Stimulated activated CD8-positive, alpha-beta memory T cell treated with anti-CD3 and anti-CD28 coated beads, Interleukin-7, amount 100 ng/mL, for 48 hours (primary cell): ENCODE data around the gene TEX47.

Experiments used
- DNase-seq, 2 donors: peaks; one replicate each; pipeline ENCODE4 v3.0.0-alpha.2; 2020; ENCODE audit warnings: low read depth in 1 of 2; ENCODE audit errors: extremely low read depth in 1 of 2

TEX47 gene

DNA sequence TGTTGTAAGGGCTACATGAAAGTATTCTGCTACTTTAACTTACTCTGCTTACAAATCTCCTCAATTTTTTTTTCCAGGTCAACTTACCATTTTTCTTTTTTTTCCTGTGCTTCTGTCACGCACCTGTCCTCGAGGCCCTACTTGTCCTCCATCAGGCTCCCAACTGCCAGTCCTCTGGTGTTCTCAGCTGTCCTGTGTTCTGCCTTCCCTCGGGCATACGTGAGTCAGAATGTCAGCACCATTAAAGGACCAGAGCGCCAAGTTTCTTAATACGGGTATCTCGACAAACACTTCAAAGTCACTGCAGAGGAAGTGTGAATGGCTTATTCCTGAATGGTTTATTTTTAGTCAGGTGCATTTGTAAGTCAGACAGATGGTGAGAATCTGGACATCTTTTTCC lies at the start of gene TEX47:
Gene TEX47, minus strand, starts transcription at position 185 of the 400 bp plus-strand sequence. CDS start 795 bp downstream, outside the sequence.
- no peak for DNase-seq

DNA sequence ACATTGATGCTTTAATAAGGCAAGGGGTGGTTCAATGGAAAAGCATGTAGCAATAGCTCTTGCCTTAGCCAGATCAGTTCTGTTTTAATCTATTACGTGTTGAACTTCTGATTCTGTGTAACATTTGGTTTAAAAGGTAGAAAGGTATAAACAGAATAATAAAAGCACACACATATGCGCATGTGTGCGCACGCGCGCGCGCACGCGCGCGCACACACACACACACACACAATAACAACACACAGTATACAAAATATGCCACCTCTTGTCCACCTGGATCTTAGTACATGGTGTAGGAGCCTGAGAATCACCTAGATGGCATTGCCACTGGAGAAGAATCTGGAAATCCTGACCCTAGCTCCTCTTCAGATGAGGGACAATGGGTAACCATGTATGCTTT lies 49.6 kb upstream of the TEX47 start:
- no peak for DNase-seq

DNA sequence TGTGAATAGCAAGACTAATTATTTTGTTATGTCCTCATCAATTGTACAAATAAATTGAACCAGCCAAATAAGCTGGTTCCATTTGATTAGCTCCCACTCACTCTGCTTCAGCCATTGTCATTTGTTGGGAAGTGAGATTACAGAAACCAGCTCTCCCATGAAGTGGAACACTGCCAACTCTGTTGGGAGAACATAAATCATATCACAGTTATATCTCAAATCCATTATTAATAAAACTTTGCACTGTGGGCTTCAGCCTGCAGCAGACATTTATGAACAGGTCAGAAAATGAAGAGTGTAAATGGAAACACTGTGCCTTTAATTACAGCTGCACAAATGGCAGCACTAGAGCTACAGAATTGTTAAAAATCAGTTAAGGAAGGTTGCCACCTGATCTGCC lies 46.7 kb upstream of the TEX47 start:
- DNase-seq: no peak

DNA sequence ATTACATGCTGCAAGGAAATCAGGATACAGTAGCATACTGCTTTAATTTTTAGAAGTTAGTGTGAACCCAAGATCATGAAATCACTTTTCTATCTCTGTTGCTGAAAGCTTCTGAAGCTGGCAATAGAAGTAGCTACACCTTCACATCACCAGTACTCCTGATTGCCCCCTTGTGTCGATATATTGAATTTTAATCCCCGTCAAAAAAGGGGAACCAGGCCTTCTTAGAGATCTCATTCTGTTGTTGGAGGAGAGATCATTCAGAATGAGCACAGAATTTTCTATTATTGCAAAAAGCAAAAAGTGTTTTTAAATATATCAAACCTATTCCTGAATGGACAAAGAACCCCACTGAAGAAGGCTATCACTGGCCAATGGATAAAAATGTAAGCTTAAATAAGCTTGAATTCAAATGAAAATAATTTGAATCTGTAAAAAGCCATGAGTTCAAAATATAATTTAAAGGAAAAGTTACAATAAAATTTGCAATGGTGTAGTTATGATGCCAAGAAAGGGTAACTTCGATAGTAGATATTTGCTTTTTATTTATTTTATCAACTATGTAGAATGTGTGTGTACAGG lies 39.7 kb upstream of the TEX47 start:
- no peak for DNase-seq

DNA sequence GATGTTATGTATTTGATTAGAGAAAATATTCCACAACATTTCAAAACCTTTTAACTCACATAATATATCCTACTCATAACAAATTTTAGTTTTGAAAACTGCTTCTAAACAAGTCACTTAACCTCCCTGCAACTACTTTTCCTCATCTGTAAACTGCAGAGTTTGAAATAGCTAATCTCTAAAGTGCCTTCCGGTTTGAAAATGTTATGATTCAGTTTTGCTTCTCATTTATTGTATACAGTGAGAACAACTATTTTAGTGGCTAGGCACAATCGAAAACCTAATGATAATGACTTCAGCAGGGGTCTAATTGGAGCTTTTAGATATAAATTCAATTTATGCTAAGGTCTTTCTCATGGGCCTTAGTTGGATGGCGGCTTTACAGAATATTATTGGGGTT lies 30.7 kb upstream of the TEX47 start:
- no peak for DNase-seq

DNA sequence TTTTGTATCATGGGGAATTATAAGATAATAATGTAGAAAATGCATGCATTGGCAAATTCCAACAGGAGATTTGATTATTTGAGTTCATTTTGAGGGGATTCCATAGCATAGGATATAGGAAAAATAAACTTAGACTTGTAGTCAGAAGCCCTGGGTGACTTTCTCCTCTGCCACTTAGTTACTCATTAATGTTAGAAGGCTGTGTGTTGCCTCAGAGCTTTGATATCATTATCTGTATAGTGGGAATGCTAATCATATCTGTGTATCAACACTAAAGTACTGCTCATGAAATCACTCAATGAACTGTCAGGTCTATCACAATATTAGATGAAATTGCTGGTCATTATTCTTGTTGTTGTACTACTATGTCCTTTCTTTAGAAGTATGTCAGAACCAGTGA lies 23.0 kb upstream of the TEX47 start:
- DNase-seq: no peak

DNA sequence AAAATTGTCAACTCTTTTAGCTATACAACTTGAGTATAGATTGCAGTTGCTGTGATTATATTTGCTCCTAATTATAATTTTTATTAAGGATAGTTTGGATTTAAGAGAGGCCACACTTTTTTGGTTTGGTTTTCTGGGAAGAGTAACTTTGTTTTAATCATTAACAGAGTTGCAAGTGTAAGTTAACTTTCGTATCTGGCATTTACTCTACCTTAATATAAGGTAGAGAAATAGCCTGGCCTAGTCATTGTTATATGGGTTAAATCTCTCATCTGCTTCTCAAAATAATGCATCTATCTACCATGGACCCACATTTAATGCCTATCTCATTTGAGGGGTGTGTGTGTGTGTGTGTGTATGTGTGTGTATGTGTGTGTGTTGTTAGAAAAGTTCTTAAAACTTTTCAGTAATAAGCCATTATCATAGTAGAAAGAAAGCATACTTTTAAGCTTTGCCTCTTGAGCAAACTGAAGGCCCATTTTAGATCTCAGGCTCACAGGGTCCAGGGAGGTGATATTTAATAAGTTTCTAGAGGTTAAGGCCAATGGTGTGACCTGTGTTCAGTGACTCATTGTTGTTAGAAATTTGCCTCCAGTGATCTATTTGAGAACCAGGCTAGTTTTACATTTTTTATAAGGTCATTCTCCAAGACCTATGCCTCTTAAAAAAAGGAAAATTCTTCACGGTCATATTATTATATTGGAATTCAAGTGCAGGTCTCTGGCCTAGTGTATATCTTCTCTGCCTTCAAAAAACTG lies 10.9 kb upstream of the TEX47 start:
- DNase-seq: no peak

DNA sequence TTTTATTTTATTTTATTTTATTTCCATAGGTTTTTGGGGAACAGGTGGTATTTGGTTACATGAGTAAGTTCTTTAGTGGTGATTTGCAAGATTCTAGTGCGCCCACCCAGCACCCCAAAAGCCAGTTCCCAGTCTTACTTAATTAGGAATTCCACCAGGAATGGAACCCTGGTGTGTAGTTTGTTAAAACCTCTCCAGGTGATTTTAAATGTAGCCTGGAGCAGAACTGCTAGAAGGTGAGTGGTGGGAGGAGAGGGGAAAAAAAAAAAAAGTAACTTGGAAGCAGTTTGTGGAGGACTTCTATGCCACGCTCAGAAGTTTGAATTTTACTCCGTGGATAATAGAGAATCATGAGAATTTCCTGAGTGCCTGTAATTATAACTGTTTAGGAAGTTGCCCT lies 5.5 kb upstream of the TEX47 start:
- no peak for DNase-seq

DNA sequence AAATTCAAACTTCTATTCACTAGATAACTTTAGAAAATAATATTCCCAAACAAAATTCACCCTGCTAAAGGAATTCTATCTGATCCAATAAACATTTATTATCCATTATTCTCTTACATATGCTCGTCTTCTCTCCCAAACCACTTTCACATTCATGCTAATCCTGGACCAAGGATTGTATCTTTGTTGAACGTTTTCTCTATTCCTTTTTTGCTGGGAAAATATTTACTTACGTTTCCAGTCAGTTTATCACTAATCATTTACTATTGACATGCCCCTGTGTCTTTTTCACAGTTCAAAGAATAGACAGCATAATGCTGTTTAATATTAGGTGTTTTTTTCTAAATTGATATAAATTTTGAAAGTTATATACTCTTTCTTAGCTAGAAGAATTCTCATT lies 3.2 kb downstream of the TEX47 start:
- no peak for DNase-seq

DNA sequence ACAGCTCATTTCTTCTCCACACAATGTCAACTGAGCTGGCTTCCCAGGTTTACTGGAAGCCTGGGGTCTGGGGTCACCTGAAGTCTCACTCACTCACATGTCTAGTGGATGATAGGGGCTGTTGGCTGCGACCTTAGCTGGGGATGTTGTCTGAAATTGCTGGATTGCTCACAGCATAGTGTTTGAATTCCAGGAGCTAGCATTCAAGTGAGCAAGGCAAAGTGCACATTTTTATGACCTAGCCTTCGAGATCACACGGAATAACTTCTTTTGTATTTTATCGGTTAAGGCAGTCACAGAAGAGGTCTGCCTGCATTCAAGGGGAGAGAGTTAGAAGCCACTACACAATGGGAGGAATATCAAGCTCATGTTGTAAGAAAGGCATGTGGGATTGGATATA lies 3.6 kb downstream of the TEX47 start:
- DNase-seq: no peak

DNA sequence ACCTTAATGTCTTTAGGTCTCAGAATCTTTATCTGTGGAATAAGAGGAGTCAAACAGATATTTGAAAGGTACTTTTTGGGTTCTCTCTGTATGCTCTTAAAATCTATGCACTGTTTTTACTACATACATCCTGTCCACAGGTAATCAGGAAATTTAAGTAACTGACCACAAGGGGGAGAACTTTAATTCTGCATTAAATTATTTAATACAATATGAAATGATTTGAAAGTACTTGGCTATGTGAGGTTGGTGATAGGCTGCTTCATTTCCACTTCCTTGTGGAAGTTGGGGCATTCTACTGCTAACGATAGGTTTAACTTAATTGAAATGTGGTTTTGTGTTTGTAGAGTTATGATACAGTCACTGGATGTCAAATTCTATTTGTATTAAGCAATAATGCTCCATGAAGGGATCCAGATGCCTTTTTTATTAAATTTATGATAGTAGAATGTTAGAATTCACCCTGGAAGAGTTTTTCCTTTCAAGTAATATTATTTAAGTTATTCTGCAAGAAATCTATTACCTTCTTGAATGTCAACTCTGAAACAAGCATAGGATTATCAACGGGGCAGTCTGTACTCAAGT lies 6.0 kb downstream of the TEX47 start:
- no peak for DNase-seq

DNA sequence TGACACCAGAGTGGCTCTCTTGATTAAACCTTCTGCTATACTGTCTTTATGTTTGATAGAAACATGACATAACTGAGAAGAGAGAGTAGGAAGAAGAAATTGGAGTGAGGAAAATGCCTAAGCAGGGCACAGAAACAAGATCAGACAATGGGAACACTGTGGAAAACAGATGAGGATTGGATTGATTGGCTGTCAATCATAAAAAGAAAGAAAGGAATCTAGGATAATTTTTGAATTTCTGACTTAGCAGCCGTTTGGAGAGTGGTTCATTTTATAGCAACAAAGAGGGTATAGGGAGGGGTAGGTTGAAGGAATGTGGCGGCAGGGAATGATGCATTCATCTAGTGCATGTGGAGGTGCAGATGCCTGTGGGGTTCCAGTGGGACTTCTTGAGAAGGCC lies 7.8 kb downstream of the TEX47 start:
- DNase-seq: no peak

DNA sequence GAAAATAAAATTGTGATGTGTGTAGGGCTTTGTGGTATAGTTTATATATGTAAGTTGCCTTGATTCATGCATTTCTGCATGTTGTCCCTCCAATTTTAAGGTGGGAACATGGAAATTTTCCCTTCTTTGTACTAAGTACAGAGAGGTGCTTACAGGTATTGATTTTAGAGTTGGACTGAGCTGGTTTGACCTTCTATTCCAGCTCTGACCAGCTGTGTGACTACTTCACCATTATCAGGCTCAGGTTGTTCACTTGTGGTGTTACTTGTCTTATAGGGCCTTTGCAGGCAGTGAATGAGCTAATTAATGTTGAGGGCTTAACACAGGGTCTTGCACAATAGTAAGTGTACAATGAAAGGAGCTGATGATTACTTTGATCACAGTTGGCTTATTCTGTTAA lies 19.7 kb downstream of the TEX47 start:
- no peak for DNase-seq

DNA sequence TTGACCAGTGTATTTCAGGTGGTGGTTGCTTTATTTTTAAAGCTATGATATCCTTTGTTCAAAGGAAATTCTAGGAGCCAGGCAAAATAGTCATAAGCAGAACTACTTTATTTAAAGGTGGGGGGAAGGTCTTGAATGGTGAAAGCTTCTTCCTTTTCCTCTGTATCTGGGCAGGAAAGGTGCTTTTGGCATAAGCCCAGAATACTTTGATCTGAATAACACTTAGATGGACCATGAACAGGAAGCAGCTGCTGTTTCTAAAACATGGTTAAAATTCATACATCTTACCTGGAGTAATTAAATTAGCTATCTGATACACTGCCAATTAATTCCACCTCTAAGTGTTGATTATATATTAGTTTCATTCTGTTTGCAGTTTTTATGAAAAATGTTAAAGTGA lies 22.8 kb downstream of the TEX47 start:
- no peak for DNase-seq

DNA sequence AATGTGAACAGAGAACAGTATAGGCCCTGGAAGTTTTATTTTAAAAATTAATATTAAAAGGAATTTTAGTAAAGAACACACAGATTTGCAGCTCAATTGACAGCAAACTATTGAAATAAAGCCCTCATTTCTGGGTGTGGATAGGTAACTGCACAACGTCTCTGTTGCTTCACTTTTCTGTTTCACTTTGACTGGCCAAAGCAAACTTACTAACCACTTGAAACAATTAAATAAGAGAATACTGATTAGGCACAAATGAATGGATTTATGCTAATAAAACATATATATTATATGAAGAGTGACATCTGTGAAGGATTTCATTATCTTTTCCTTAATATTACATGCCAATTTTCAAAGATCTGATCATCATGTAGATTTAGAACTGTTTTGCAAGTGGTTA lies 24.1 kb downstream of the TEX47 start:
- no peak for DNase-seq

DNA sequence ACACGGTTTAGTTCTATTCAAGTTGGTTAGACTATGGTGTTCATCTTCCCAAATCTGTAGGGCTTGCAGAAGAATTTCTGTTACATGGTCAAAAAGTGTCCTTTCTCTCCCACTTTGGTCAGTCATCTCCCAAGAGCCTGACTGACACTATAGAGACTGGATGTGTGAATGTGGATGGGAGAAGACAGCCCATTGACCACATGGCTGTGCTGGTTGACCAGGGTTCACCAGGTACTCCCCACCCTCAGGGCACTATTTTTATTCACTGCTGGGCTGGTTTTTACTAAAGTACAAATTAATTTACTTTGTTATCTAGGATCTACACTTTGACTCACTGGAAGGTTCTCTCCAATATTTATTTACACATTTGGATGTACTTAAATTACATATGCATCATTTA lies 33.8 kb downstream of the TEX47 start:
- DNase-seq: no peak

DNA sequence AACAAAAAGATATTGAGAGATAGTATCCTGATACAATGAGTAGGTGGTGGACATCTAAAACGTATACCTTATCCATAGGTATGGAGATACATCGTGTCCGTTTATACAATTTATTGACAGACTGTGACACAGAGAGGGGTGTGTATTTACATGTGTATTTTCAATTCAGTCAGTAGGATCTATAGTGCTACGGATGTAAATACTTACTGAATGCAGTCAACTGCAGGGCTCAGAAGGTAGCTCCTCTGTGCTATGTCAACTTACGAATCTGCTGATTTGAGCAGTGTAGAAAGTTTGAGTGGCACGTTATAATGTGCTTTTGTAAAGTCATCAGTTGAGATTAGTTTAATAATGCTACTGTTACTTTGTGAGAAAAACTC lies 35.4 kb downstream of the TEX47 start:
- no peak for DNase-seq

DNA sequence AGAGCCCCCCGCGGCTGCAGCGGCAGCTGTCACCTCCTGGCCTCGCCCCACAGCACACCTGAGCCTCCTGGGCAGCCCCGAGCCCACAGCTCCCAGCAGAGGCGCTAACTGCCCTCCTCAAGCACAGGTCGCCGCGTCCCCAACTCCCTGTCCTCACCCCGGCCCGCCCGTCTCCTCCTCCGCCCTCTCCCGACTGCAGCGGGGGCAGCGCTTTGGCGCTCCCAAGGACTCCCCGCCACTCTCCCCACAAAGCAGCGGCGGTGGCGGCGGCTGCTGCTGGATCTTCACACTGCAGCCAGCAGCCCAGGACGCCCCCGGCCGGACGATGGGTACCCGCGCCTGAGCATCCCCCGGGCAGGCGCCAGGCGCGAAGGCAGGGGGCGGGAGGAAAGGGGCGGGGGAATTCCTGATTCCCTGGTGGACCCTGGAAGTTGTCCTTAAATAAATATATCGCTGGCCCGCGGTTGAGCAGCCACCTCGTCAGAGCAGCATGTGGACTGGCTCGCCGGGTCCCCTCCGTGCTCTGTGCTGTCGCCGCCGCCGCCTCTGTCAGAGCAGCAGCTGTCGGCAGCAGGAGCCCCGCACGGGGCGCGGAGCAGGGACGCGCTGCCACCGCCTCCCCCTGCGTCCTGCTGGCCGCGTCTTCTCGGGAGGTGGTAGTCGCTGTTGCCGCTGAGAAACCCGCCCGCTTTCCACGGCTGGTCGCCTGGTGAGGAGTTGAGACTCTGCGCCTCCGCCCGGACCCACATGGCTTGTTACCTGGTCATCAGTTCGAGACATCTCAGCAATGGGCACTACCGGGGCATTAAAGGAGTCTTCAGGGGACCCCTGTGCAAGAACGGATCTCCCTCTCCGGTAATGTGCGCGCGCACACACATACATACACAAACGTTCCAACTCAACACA lies 36.1 kb downstream of the TEX47 start, which contains the start of gene ZNF804B:
Gene ZNF804B, plus strand, starts transcription at position 471 of the 906 bp plus-strand sequence. Its CDS starts 277 bp downstream, at position 748.
- no peak for DNase-seq

DNA sequence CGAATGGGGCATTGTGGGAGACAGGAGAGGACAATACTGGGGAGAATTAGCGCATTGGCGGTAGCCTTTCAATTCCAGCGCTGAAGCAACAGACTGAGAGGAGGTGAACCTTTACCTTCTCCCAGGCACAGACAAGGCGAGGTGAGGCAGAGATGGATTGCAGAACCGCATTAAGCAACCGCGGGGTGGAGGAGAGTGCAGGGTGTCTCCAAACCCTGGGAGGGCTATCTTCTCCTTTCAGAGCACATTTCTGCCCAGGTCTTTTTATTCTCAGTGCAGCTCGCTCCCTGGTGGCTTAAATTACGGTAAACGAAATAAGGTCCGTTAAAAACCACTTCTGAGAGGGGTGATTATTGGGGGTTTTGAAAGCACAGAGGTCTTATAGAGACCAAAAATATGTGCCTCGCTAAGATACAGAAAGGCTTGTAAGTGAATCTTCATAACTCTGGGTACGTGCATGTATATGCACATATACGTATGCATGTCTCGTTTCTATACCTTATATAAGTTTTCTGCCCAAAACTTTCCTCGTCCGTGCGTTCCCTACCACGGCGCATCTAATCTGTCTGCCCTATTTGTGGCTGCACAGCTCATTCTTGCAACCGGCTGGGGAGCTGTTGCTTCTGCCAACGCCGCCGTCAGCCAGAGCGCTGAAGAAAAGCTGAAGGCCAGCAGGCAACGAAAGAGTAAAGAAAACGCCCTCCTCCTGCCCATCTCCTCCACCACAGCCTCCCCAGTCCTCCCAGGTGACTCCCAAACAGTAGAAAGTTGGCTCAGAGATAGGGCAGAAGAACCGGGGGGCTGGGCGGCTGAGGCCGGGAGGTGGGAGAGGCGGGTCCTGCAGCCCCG lies 36.9 kb downstream of the TEX47 start:
- no peak for DNase-seq

DNA sequence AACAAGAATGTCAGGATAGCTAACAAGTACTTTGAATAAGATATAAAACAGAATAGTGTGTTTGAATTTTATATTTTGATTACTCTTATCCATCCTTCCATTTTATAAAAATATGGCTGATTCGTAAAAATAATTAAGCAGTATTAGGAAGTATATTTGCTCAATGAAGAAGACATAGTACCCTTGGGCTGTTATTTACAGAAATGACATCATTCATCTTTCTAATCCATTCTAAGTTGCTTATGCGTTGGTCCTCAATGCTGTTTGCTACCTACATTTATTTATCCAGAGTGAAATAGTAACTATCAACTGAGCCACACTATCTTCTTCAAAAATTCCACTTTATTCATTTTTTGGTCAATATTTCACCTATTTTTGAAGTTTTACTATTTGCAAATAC lies 38.2 kb downstream of the TEX47 start:
- DNase-seq: no peak
